Thymus (tissue), 11 donors: ENCODE results near the gene JAKMIP1. TPM values are rescaled to one million over a fixed set of nuclear protein-coding genes. Genes with fewer than 3 reads are reported as not detected.
"Not testable (repeated sequence)": the region's sequence is repeated elsewhere in the genome, so short reads cannot be mapped to it uniquely, and the experiment has no call there.

Experiments used
- DNase-seq, 9 donors: peaks; one replicate each; pipeline ENCODE4 v3.0.0-alpha.2; 2013; ENCODE audit warnings: low spot score in 9 of 9, low read depth in 6 of 9, missing footprints in 1 of 9
- H3K27ac ChIP-seq, 2 donors: one replicate each; pipeline ENCODE4 v1.5.1; 2013; ENCODE audit warnings: control low read depth in 1 of 2, low read depth in 1 of 2, low read length in 1 of 2, mild to moderate bottlenecking in 1 of 2, moderate library complexity in 1 of 2
- H3K27me3 ChIP-seq, 2 donors: one replicate each; pipeline ENCODE4 v1.5.1; 2013; ENCODE audit warnings: low read length in 1 of 2; ENCODE audit not compliant: control insufficient read depth in 2 of 2, insufficient read depth in 1 of 2
- H3K36me3 ChIP-seq, 2 donors: one replicate each; pipeline ENCODE4 v1.5.1; 2013; ENCODE audit warnings: low read length in 1 of 2, mild to moderate bottlenecking in 1 of 2, moderate library complexity in 1 of 2; ENCODE audit not compliant: control insufficient read depth in 2 of 2, insufficient read depth in 2 of 2
- H3K4me1 ChIP-seq, 2 donors: one replicate each; pipeline ENCODE4 v1.5.1; 2013; ENCODE audit warnings: low read length in 2 of 2; ENCODE audit not compliant: control insufficient read depth in 2 of 2, insufficient read depth in 2 of 2
- H3K4me3 ChIP-seq, 2 donors: one replicate each; pipeline ENCODE4 v1.5.1; 2013; ENCODE audit warnings: low read length in 2 of 2, control low read depth in 1 of 2, mild to moderate bottlenecking in 1 of 2
- H3K9me3 ChIP-seq, 2 donors: one replicate each; pipeline ENCODE4 v1.5.1; 2013; ENCODE audit warnings: low read length in 1 of 2, mild to moderate bottlenecking in 1 of 2; ENCODE audit not compliant: control insufficient read depth in 2 of 2, insufficient read depth in 1 of 2
- WGBS: extraction: QIAGEN DNeasy Blood & Tissue Kit; methylation state at CpG from one replicate; pipeline ENCODE4 v1.1.7; 2013; 5-methylcytosine and 5-hydroxymethylcytosine counted together
- polyA plus RNA-seq: library from polyadenylated mRNA; stranded (reverse); fragments of 200-250 nt; gene quantifications from one replicate; pipeline ENCODE4 v1.2.3, GENCODE V29; 2013
- total RNA-seq: library from RNA; stranded (reverse); fragments of 120-200 nt; gene quantifications from one replicate; pipeline ENCODE4 v1.2.4, GENCODE V29; 2013
- donor health status: healthy.

The JAKMIP1 gene
- total and polyA plus RNA-seq, 2 donors: 0.19 to 1.5 TPM

DNA sequence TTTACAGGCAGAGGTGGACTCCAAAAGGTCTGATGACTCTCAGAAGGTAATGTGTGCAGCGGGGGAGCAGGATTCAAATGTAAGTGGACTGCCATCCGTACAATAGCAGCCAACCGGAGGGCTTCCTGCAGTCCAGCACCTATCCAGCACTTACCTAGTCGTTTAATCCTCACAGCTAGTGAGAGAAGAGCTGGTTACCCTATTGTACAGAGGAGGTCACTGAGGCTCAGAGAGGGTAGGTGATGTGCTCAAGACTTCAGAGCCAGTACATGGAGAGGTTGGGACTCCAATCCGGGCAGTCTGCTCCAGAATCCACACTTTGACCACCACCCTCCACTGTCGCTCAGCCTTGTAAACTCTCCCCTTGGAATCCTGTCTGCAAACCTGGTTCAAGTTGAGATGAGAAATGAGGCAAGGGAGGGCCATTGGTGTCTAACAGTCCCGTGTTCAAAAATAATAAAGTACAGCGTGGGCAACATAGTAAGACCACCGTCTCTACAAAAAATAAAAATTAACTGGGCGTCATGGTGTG, 22.5 kb upstream of the JAKMIP1 start:
- Histone ChIP-seq H3K36me3 (no peaks in the 10 kb centered on the region), H3K27me3 (peaks cover 3 to 29% of the 10 kb centered on the region in 2 donors), H3K27ac (no peak overlapping the region), H3K4me1 (no peaks in the 10 kb centered on the region), H3K9me3 (peaks cover 5 to 7% of the 10 kb centered on the region in 2 donors), H3K4me3 (no peak overlapping the region)
- no peak for DNase-seq
- WGBS: 69% methylated on average over 10 of the region's 10 CpGs

DNA sequence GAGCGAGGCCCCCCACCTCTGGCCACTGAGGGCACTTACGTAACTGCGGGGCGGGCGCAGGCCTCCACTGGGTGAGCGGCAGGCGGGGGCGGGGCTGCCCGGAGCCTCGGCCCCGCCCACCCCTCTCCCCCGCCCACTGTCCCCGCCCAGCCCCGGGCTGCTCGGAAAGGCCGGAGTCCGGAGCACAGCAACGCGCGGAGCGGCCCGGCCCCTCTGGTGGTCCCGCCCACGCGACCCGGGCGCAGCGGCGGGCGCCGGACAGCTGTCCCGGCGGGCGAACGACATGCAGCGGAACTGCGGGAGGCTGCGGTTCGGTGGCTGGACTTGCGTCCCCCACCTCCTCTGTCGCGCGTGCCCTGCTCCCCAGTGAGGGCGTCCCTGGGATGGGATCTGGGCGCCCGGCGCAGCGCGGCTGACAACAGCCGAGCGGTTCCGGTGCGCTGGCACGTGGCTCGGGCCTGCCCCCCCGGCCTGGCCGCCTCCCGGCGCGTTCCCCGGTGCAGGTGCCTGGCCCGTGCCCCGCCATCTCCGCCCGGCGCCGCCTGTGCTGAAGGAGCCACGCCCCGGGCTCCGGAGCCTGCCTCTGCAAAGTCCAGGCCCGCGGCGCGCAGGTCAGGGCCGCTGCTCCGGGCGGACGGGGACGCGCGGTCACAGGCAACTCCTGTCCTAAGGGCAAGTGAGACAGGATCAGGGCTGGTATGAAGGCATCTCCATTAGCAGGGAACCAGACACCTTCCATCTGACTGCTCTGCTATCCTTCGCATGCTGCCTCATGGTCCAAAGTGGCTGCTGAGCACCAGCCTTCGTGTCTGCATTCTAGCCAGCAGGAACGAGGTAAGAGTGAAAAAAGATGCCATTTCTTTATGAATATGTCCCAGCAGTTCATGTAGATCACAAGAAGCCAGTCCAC, 21.8 kb upstream of the JAKMIP1 start:
- Histone ChIP-seq H3K36me3 (no peaks in the 10 kb centered on the region), H3K27ac (no peak overlapping the region), H3K4me3 (no peak overlapping the region), H3K4me1 (no peaks in the 10 kb centered on the region), H3K27me3 (peaks cover 3 to 29% of the 10 kb centered on the region in 2 donors), H3K9me3 (peaks cover 5 to 7% of the 10 kb centered on the region in 2 donors)
- WGBS: 21% methylated on average over 84 of the region's 84 CpGs
- DNase-seq: no peak

DNA sequence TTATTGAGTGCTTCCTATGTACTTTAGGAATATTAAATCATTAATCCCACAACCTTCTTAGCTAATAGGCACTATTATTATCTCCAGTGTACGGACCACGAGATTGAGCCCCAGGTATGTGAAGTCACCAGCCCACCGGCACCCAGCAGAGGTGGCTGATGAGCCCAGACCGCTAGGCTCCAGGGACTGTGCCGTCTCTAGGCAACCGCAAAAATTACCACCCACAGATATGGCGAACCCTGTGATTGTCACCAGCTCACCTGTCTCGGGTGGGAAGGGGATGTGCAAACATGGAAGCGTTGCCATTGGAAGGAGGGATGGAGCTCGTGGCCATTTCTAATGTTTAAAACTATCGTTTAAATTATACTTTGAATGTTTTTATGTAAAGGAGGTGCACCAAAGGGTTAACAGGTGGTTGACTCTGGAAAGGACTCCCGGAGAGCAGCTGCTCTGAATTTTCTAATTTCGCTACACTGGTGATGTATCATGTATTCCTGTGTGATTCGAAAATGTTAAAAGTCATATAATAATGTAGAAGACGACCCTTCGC, 21.0 kb upstream of the JAKMIP1 start:
- H3K9me3 ChIP-seq: peaks cover 5 to 7% of the 10 kb centered on the region in 2 donors
- H3K4me1 ChIP-seq: no peaks in the 10 kb centered on the region
- peaks cover 3 to 29% of the 10 kb centered on the region in 2 donors for H3K27me3 ChIP-seq
- H3K4me3 ChIP-seq: no peak overlapping the region
- no peak overlapping the region for H3K27ac ChIP-seq
- 25% methylated on average over 16 of the region's 16 CpGs for WGBS
- no peak for DNase-seq
- no peaks in the 10 kb centered on the region for H3K36me3 ChIP-seq

DNA sequence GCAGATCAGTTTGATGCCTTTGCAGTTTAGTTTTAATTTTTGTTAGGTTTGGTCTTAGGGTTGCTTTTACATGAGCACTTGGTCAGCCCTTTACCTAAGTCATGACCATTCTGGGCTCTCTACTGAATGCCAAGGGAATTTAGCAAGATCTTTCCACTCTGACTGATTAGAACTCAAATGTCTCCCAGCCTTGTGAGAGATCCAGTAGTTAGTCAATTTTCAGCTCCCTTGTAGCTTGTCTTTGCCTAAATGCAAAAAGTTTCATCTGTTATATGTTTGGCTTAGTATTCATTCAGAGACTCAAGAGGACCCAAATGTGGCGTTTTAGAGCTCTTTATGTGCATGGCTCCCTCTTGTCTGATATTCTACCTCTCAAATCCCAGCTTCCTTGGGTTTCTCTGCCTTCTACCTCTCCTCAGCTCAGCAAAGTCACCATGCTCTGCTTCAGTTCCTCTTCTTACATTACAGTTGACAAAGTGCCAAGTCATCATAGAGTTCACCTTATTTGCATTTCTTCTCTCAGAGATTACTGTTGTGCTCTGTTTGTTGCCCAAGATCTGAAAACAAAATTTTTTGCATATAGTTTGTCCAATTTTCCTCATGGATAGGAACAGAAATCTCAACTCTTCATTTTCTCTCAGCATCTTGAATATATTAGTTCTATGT, 17.5 kb upstream of the JAKMIP1 start:
- Histone ChIP-seq H3K36me3 (no peaks in the 10 kb centered on the region), H3K4me1 (no peaks in the 10 kb centered on the region), H3K4me3 (no peak overlapping the region), H3K9me3 (peaks cover 5 to 6% of the 10 kb centered on the region in 2 donors), H3K27me3 (peaks cover 3 to 22% of the 10 kb centered on the region in 2 donors), H3K27ac (no peak overlapping the region)
- no peak for DNase-seq
- 67% methylated on average over 1 of the region's 1 CpG for WGBS

DNA sequence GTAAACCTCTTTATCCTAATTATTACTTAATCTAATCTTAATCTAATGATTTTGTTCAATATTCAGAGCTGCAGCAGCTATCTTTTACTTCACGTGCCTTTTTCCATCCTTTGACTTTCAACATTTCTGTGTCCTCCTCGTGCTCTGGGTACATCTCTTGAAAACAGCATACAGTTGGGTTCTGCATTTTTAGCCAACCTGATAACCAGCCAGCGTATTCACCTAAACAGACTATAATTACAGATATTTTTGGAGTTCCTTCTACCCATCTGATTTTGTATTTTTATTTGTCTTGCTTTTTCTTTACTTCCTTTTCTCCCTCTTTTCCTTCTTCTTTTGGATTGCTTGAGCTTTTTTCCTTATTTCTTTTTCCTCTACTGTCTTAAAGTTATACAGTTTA, 16.2 kb upstream of the JAKMIP1 start:
- no peaks in the 10 kb centered on the region for H3K9me3 ChIP-seq
- H3K27me3 ChIP-seq: peaks cover 0 to 12% of the 10 kb centered on the region in 2 donors
- WGBS: 87% methylated on average over 3 of the region's 3 CpGs

DNA sequence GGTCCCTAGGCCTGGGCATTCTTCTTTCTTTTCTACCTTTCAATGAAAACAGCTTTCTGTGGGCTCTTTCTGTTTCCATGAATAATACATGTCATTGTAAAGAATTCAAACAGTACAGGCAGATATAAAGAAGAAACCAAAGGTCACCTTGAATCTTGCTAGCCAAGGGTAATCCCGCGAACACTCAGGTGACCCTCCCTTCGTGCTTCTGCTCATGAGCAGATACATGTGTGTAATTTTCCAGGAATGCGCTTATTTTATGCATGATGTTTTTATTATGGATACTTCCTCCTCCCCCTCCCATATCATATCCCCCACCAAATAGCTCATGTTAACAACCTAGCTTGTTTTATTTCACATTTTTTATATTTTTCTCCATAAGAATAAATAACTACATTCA, 9.6 kb upstream of the JAKMIP1 start:
- no peak overlapping the region for H3K27ac ChIP-seq
- H3K4me1 ChIP-seq: no peaks in the 10 kb centered on the region
- no peaks in the 10 kb centered on the region for H3K36me3 ChIP-seq
- peaks cover 0 to 1% of the 10 kb centered on the region in 2 donors for H3K27me3 ChIP-seq
- no peak for DNase-seq
- H3K9me3 ChIP-seq: no peaks in the 10 kb centered on the region
- H3K4me3 ChIP-seq: no peak overlapping the region
- 94% methylated on average over 4 of the region's 4 CpGs for WGBS

More for the DNA sequence above, 16.2 kb upstream of the JAKMIP1 start:
- no peak for DNase-seq
- H3K36me3 ChIP-seq: no peaks in the 10 kb centered on the region
- no peaks in the 10 kb centered on the region for H3K4me1 ChIP-seq
- H3K27ac ChIP-seq: no peak overlapping the region
- H3K4me3 ChIP-seq: no peak overlapping the region

DNA sequence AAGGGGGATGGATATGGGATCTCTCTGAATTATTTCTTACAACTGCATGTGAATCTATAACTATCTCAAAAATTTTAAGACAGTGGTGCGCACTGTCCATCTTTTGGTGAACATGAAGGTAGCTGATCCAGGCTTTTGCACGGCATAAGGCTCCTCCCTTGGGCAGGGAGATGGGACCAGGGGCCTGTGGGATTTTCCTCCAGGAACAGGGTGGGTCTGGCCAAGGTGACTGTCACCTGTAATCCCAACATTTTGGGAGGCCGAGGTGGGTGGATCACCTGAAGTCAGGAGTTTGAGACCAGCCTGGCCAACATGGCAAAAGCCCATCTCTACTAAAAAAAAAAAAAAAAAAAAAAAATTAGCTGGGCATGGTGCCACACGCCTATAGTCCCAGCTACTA, 8.9 kb upstream of the JAKMIP1 start:
- H3K4me1 ChIP-seq, H3K36me3 ChIP-seq, H3K27ac ChIP-seq, H3K4me3 ChIP-seq, H3K9me3 ChIP-seq, H3K27me3 ChIP-seq, DNase-seq: not testable (repeated sequence)
- WGBS: 89% methylated on average over 4 of the region's 4 CpGs

DNA sequence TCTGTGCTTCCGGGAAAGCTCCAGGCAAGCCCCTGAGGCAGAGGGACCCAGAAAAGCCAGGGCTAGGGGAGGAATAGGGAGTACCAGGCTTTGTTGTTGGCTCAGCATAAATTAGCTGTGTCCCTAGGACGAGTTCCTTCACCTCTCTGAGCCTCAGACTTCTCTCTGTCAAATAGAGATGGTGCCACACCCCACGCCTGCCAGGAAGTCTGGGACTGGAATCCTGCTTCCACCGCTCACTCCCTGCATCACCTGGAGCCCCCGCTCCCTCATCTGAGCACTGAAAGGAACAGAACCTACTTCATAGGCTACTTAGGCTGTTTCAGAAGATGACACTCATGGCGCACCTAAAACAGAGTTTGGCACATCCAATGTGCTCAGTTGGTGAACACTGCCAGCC, 8.1 kb upstream of the JAKMIP1 start:
- WGBS: 78% methylated on average over 6 of the region's 6 CpGs
- DNase-seq: no peak
- no peak overlapping the region for H3K27ac ChIP-seq
- no peaks in the 10 kb centered on the region for H3K4me1 ChIP-seq
- no peaks in the 10 kb centered on the region for H3K9me3 ChIP-seq
- H3K4me3 ChIP-seq: no peak overlapping the region
- no peaks in the 10 kb centered on the region for H3K36me3 ChIP-seq
- H3K27me3 ChIP-seq: peaks cover 0 to 6% of the 10 kb centered on the region in 2 donors

DNA sequence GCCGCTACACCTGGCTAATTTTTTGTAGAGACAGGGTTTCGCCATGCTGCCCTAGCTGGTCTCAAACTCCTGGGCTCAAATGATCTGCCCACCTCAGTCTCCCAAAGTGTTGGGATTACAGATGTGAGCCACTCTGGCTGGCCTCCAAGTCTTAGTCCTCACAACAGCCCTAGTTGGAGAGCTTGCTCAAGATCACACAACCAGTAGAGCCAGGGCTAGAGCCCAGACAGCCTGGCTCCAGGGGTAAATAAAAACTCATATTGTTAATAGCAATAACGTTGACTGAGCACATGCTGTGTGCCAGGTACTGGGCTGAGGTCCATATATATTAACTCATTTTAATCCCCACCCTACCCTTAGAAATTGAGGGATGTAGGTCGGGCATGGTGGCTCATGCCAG, 7.3 kb upstream of the JAKMIP1 start:
- Histone ChIP-seq H3K9me3 (no peaks in the 10 kb centered on the region), H3K4me1 (no peaks in the 10 kb centered on the region), H3K27me3 (peaks cover 0 to 7% of the 10 kb centered on the region in 2 donors), H3K27ac (no peak overlapping the region), H3K36me3 (no peaks in the 10 kb centered on the region), H3K4me3 (no peak overlapping the region)
- no peak for DNase-seq
- WGBS: 91% methylated on average over 4 of the region's 4 CpGs
